ENCODE measurements around the gene TEN1. TPM values are rescaled to one million over a fixed set of nuclear protein-coding genes. Genes with fewer than 3 reads are reported as not detected.

The TEN1 gene
- total and polyA plus RNA-seq, 2 of the 13 experiments (the other 11 are each of a cell fraction or from before 2014, with no cell fraction given), result 18.0 to 21.3 TPM

- TF ChIP-seq, protein P1, sequence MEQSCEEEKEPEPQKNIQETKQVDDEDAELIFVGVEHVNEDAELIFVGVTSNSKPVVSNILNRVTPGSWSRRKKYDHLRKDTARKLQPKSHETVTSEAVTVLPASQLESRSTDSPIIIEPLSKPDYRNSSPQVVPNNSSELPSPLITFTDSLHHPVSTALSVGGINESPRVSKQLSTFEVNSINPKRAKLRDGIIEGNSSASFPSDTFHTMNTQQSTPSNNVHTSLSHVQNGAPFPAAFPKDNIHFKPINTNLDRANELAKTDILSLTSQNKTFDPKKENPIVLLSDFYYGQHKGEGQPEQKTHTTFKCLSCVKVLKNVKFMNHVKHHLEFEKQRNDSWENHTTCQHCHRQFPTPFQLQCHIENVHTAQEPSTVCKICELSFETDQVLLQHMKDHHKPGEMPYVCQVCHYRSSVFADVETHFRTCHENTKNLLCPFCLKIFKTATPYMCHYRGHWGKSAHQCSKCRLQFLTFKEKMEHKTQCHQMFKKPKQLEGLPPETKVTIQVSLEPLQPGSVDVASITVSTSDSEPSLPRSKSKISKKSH (CRISPR knock-in tag; IDR thresholded peaks at IDR 0.05; ENCODE audit: borderline replicate concordance), result no peak
- TF ChIP-seq, protein P2, sequence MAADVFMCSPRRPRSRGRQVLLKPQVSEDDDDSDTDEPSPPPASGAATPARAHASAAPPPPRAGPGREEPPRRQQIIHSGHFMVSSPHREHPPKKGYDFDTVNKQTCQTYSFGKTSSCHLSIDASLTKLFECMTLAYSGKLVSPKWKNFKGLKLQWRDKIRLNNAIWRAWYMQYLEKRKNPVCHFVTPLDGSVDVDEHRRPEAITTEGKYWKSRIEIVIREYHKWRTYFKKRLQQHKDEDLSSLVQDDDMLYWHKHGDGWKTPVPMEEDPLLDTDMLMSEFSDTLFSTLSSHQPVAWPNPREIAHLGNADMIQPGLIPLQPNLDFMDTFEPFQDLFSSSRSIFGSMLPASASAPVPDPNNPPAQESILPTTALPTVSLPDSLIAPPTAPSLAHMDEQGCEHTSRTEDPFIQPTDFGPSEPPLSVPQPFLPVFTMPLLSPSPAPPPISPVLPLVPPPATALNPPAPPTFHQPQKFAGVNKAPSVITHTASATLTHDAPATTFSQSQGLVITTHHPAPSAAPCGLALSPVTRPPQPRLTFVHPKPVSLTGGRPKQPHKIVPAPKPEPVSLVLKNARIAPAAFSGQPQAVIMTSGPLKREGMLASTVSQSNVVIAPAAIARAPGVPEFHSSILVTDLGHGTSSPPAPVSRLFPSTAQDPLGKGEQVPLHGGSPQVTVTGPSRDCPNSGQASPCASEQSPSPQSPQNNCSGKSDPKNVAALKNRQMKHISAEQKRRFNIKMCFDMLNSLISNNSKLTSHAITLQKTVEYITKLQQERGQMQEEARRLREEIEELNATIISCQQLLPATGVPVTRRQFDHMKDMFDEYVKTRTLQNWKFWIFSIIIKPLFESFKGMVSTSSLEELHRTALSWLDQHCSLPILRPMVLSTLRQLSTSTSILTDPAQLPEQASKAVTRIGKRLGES (CRISPR knock-in tag; IDR thresholded peaks at IDR 0.05; ENCODE audit: borderline replicate concordance), result no peak
- TF ChIP-seq ZNF460 (CRISPR knock-in tag; IDR thresholded peaks at IDR 0.05; ENCODE audit: borderline replicate concordance) (no peak), GATAD2A (CRISPR knock-in tag; IDR thresholded peaks at IDR 0.05) (no peak)
Observed at GRCh38 chr17:75991396-75991795, 12.4 kb downstream of the TEN1 start (continued).

GRCh38 chr17:75994802-75995370 lies 15.8 kb downstream of the TEN1 start:
- peak overlapping the region; percentile 94 for H3K27ac ChIP-seq (ENCODE audit: extremely low read length, insufficient read depth, low read length)
- ChIA-PET CTCF (ENCODE audit: low intra/inter-chr PET ratio, low total read pairs) (no interaction called here), POLR2A (interaction anchor here (1.3 to 14.3 kb wide), 5 partner anchors 8 to 118 kb away, joined by 4 to 481 read pairs (median 9); partner anchors contain the start of genes ACOX1, MRPL38, TEN1 and TRIM47)
- peaks cover 70% of the 10 kb centered on the region for H3K4me1 ChIP-seq (ENCODE audit: insufficient read depth, low read length)
- no TSS peak for BruUV-seq (replicated peaks)
- H3K4me3 ChIP-seq (replicated peaks in 1 of 3; ENCODE audit: insufficient read depth in 1 of 3, low read depth in 2 of 3, low read length in 3 of 3), result no peak overlapping the region
- in situ Hi-C loops (cut with HindIII; ENCODE audit: extremely low pct_ligation_motif_present, low pct_unique_long_range_greater_than_20kb) (no loop called here), intact Hi-C loops (cut with micrococcal nuclease; ENCODE audit: unreplicated experiment) (loop anchor here (5.0 kb wide), 1 partner anchor 53 kb away; the partner anchor contains the start of gene FBF1)
- H4K20me1 ChIP-seq (ENCODE audit: insufficient read depth, low read length), result no peaks in the 10 kb centered on the region
- no peaks in the 10 kb centered on the region for H3K79me2 ChIP-seq (ENCODE audit: insufficient read depth, low read length)
- no peak overlapping the region for H2AFZ ChIP-seq (ENCODE audit: low read length)
- FAIRE-seq (no peak), ATAC-seq (no peak), DNase-seq (ENCODE audit: low spot score) (no peak)
- H3K4me2 ChIP-seq (ENCODE audit: low read depth, low read length), result 0 out of 2 replicates have a peak overlapping the region, but pooled peaks have one; percentile 2
- H3K36me3 ChIP-seq (replicated peaks in 1 of 2; ENCODE audit: control insufficient read depth in 1 of 2, insufficient read depth in 2 of 2, low read length in 2 of 2), result peaks cover 5 to 13% of the 10 kb centered on the region in 2 experiments
- 82% methylated on average over 5 of the region's 5 CpGs for WGBS (ENCODE audit: low lambda C conversion rate)
- H3K9ac ChIP-seq (ENCODE audit: insufficient read depth, low read depth, low read length), result no peak overlapping the region
- H3K9me3 ChIP-seq (ENCODE audit: low read length), result no peaks in the 10 kb centered on the region
- no peaks in the 10 kb centered on the region for H3K27me3 ChIP-seq (ENCODE audit: control insufficient read depth in 1 of 2, insufficient read depth in 2 of 2, low read length in 2 of 2)
- no peak for TF ChIP-seq KDM1A (CRISPR knock-in tag; IDR thresholded peaks at IDR 0.05)
- peak; percentile 92 for TF ChIP-seq ZNF121 (CRISPR knock-in tag; IDR thresholded peaks at IDR 0.05)
- TF ChIP-seq SRSF1 (optimal IDR thresholded peaks at IDR 0.05; ENCODE audit: low read depth, low read length), result no peak
- no peak for TF ChIP-seq ZNF280D (CRISPR knock-in tag; IDR thresholded peaks at IDR 0.05)
- no peak for TF ChIP-seq ZBTB33 (CRISPR knock-in tag; IDR thresholded peaks at IDR 0.05)
- no peak for TF ChIP-seq PLRG1 (conservative IDR thresholded peaks at IDR 0.05)
- 0 out of 2 replicates have a peak, but pooled peaks have one; percentile 21 for TF ChIP-seq MIER2 (CRISPR knock-in tag; IDR thresholded peaks at IDR 0.05)
- 0 out of 2 replicates have a peak, but pooled peaks have one; percentile 21 for TF ChIP-seq KMT2A (CRISPR knock-in tag; IDR thresholded peaks at IDR 0.05)
- TF ChIP-seq CAMTA2 (CRISPR knock-in tag; IDR thresholded peaks at IDR 0.05; ENCODE audit: borderline replicate concordance), result no peak

Data from HepG2 (cell line).